ENCODE data around the gene GLG1. TPM values are rescaled to one million over a fixed set of nuclear protein-coding genes. Genes with fewer than 3 reads are reported as not detected.
A peak's percentile ranks its signal among the peaks of the same experiment; 100 is the strongest.

The GLG1 gene
- total and polyA plus RNA-seq, 2 experiments from 2014 or later, result 142 to 148 TPM

- H3K27ac ChIP-seq, result no peak overlapping the region
- TF ChIP-seq EZH2phosphoT487 (IDR thresholded peaks at IDR 0.05; ENCODE audit: low read depth, severe bottlenecking, unreplicated experiment) (no peak), CTCF (IDR thresholded peaks at IDR 0.05; ENCODE audit: poor library complexity) (no peak), EZH2 (IDR thresholded peaks at IDR 0.05; ENCODE audit: borderline replicate concordance) (no peak)
- 95% methylated on average over 20 of the region's 20 CpGs for whole genome bisulfite sequencing (ENCODE audit: low lambda C conversion rate, missing lambda C conversion rate)
Measured at GRCh38 chr16:74450967-74451760, 155.8 kb downstream of the GLG1 start.

GRCh38 chr16:74450236-74450635, 156.7 kb downstream of the GLG1 start:
- no peaks in the 10 kb centered on the region for H4K20me1 ChIP-seq (ENCODE audit: insufficient read depth, poor library complexity, severe bottlenecking)
- no peaks in the 10 kb centered on the region for H3K36me3 ChIP-seq (replicated peaks; ENCODE audit: insufficient read depth, low read depth)
- H3K4me3 ChIP-seq, result no peak overlapping the region
- peak overlapping the region; percentile 93 for H3K27ac ChIP-seq
- no peak overlapping the region for H3K4me2 ChIP-seq
- H3K27me3 ChIP-seq, result no peaks in the 10 kb centered on the region
- TF ChIP-seq CTCF (IDR thresholded peaks at IDR 0.05; ENCODE audit: poor library complexity), result no peak
- no peak for TF ChIP-seq EZH2 (IDR thresholded peaks at IDR 0.05; ENCODE audit: borderline replicate concordance)
- TF ChIP-seq EZH2phosphoT487 (IDR thresholded peaks at IDR 0.05; ENCODE audit: low read depth, severe bottlenecking, unreplicated experiment), result no peak
- H3K4me1 ChIP-seq (ENCODE audit: insufficient read depth), result peaks cover 6% of the 10 kb centered on the region
- WGBS (ENCODE audit: low lambda C conversion rate, missing lambda C conversion rate), result 96% methylated on average over 3 of the region's 3 CpGs
- no peaks in the 10 kb centered on the region for H3K9me3 ChIP-seq (ENCODE audit: low read depth)
- H3K79me2 ChIP-seq, result no peaks in the 10 kb centered on the region
- DNase-seq (ENCODE audit: low spot score), result no peak
- H2AFZ ChIP-seq, result no peak overlapping the region
- H3K9me2 ChIP-seq (replicated peaks; ENCODE audit: insufficient read depth), result no peaks in the 10 kb centered on the region

More at GRCh38 chr16:74450967-74451760, 155.8 kb downstream of the GLG1 start:
- H3K4me3 ChIP-seq, result no peak overlapping the region
- no peaks in the 10 kb centered on the region for H3K79me2 ChIP-seq
- H4K20me1 ChIP-seq (ENCODE audit: insufficient read depth, poor library complexity, severe bottlenecking), result no peaks in the 10 kb centered on the region
- H3K9me3 ChIP-seq (ENCODE audit: low read depth), result no peaks in the 10 kb centered on the region
- H2AFZ ChIP-seq, result no peak overlapping the region
- no peaks in the 10 kb centered on the region for H3K36me3 ChIP-seq (replicated peaks; ENCODE audit: insufficient read depth, low read depth)
- H3K27me3 ChIP-seq, result no peaks in the 10 kb centered on the region
- H3K4me2 ChIP-seq, result no peak overlapping the region
- H3K9me2 ChIP-seq (replicated peaks; ENCODE audit: insufficient read depth), result no peaks in the 10 kb centered on the region
- DNase-seq (ENCODE audit: low spot score), result no peak
- peaks cover 6% of the 10 kb centered on the region for H3K4me1 ChIP-seq (ENCODE audit: insufficient read depth)

- Histone ChIP-seq H4K20me1 (ENCODE audit: insufficient read depth, poor library complexity, severe bottlenecking) (no peaks in the 10 kb centered on the region), H3K4me3 (no peak overlapping the region), H3K9me3 (ENCODE audit: low read depth) (no peaks in the 10 kb centered on the region), H3K9me2 (replicated peaks; ENCODE audit: insufficient read depth) (no peaks in the 10 kb centered on the region), H3K4me2 (no peak overlapping the region), H2AFZ (no peak overlapping the region), H3K27ac (peak overlapping the region; percentile 93), H3K36me3 (replicated peaks; ENCODE audit: insufficient read depth, low read depth) (no peaks in the 10 kb centered on the region), H3K4me1 (ENCODE audit: insufficient read depth) (peaks cover 6% of the 10 kb centered on the region), H3K27me3 (no peaks in the 10 kb centered on the region), H3K79me2 (no peaks in the 10 kb centered on the region)
- WGBS (ENCODE audit: low lambda C conversion rate, missing lambda C conversion rate), result 94% methylated on average over 5 of the region's 5 CpGs
- no peak for TF ChIP-seq CTCF (IDR thresholded peaks at IDR 0.05; ENCODE audit: poor library complexity)
- no peak for TF ChIP-seq EZH2phosphoT487 (IDR thresholded peaks at IDR 0.05; ENCODE audit: low read depth, severe bottlenecking, unreplicated experiment)
- no peak for TF ChIP-seq EZH2 (IDR thresholded peaks at IDR 0.05; ENCODE audit: borderline replicate concordance)
- DNase-seq (ENCODE audit: low spot score), result peak; percentile 44
Measured at GRCh38 chr16:74449470-74449869, 157.4 kb downstream of the GLG1 start.
